Stimulated activated CD4-positive, alpha-beta T cell treated with anti-CD3 and anti-CD28 coated beads, Interleukin-1b, Interleukin-23, amount 100 ng/mL, for 24 hours (primary cell): ENCODE measurements around the gene CKB.

Experiments
- DNase-seq, 4 experiments: peaks; one replicate each; pipeline ENCODE4 v3.0.0-alpha.2; 2020; ENCODE audit warnings: low read depth in 4 of 4, low spot score in 1 of 4

Gene CKB

DNA sequence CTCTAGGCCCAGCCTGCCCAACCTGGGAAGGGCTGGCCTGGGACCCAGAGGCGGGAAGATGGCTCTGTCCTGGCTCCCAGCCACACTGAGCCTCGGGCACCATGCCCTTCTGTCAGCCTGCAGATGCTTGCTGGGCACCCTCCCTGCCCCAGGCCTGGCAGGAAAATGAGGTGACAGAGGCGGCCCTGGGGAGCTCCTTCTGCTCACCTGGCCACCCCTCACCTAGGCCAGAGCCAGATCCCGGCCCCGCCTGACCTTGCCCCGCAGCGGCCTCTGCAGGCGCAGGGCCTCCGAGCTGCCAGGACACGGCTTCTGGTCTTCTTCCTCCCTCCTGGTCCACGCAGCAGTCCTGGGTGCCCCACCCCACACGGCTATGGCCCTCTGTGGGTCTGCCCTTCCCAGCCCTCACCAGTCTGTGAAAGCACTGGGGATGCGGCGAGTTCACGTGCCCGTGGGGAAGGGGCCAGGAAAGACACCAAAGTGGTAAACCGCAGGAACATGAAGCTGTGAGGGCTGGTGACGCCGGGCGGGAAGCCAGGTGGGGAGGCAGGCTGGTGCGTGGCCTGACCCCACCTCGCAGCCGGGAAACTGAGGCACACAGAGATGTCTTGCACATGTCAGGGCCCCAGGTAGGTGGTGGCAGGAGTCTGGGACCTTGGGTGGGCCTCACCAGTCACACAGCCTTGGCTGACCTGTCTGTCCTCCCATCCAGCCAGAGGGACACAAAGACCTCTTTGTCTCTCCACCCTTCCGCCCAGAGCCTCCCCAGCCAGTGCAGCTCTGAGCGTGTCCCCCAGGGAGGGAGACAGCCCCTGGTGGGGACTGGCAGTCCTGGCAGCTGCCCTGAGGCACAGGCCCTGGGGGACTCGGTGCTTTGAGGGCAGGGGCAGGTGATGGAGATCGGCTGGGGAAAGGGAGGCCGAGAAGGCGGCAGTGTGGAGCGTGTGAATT lies 27.0 kb upstream of the CKB start:
- DNase-seq, result no peak

DNA sequence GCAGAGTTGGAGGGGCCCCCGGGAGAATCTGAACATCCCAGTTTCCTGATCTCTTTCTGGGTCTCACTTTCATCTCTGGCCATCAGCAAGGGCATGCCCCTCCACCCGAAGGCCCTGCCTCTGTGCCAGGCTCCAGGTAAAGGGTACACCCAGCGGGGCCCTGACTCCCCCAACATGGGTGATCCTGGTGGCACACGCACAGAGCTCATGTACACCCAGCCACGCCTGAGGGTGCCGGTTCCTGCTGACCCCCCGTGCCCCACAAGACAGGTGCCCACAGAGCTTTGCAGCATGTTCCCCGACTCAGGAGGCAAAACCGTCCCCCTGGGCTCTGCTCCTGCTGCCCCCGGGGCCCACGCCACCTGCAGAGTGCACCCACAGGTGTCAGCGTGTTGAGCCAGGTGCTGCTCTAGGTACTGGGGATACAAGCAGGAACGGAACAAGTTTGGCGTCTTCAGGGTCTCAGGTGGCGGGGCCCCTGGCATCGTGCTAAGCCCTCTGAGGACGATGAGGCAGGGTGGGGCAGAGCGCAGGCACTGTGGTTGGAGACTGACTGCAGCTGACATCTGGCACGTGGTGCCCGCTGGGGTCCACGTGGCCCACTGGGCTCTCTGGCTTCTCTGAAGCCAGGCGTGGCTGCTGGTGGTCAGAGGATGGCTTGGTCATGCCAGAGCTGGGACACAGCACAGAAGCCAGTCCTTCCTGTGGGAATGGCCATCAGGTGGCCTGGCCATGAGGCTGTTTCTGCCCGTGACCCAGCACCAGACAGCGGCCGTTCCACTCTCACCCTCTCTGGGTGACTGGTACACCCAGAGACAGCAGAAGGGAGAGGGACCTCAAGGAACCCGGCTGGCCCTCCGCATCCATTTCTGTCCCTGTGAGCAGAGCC lies 26.1 kb upstream of the CKB start:
- no peak for DNase-seq

DNA sequence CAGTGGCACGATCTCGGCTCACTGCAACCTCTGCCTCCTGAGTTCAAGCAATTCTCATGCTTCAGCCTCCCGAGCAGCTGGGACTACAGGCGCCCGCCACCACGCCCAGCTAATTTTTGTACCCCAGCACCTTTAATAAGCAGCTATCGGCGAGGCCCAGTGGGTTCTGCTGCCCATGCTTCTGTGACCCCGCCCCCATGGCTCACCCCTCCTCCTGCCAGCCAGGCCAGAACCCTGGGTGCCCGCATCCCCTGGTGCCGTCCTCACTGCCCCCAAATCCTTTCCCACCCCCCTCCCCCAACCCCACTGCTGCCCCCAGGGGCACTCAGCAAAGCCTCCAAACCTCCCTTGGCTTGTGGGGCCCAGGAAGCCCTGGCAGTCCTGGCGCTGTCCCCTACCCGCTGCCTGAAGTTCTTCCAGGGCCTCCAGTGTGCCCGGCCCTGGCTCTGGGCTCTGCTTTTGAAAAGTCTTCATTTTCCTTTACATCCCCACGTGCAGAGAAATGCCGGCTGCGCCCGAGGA lies 25.4 kb upstream of the CKB start:
- no peak for DNase-seq

DNA sequence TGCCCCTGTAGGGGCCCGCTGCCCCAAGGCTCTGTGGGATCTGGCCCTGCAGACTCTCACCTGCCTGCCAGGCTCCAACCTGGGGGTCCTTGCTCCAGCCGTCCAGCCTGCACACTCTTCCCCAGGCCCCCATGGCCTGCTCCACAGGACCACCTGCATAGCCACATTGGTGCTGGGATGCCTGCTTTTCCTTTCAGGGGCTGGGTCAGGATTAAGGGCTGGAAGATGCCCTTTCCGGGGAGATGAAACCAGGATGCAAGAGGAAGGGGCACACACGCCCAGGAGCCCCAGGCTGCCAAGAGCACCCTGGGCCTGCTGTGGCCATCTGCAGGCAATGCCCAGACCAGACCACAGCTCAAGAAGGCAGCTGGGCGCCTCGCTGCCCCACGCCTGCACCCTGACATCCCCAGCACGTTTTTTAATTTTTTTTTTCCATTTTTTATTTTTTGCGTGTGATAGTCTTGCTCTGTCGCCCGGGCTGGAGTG lies 24.9 kb upstream of the CKB start:
- no peak for DNase-seq

DNA sequence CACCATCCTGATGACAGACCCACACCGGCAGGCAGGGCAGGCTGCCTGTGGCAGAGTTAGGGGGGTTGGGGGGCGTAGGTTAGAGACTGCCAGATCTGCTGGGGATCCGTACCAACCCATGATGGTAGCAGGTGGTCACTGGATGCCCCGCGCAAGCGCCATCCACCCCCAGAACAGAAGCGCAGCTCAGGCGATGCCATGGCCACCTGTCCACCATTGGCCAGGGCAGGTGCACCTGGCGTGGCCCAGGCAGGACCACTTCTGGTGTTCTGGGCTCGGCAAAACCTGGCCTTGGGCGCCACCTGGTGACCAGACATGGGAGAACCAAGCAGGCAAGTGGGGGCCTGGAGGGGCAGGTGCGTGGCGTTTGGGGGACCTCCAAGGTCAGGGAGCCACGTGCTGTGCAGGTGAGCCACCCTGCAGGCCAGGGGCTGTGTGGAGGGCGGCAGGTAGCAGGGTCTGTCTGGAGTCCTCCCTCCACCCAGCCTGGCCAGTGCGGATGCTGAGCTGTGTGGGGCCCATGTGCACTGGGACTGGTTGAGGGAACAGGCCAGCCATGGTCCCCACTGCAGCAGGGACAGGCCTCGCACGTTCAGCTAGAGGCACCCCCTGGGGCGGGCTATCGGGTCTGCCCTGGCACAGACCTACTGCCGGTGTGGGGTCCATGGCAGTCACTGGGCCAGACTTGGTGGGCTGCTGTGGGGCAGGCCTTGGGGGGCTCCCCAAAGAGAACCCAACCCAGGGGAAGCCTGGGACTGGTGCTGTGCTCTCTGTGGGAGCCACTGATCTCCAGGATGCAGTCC lies 24.2 kb upstream of the CKB start:
- peak; percentile 59 to 68 (median 62) for DNase-seq

DNA sequence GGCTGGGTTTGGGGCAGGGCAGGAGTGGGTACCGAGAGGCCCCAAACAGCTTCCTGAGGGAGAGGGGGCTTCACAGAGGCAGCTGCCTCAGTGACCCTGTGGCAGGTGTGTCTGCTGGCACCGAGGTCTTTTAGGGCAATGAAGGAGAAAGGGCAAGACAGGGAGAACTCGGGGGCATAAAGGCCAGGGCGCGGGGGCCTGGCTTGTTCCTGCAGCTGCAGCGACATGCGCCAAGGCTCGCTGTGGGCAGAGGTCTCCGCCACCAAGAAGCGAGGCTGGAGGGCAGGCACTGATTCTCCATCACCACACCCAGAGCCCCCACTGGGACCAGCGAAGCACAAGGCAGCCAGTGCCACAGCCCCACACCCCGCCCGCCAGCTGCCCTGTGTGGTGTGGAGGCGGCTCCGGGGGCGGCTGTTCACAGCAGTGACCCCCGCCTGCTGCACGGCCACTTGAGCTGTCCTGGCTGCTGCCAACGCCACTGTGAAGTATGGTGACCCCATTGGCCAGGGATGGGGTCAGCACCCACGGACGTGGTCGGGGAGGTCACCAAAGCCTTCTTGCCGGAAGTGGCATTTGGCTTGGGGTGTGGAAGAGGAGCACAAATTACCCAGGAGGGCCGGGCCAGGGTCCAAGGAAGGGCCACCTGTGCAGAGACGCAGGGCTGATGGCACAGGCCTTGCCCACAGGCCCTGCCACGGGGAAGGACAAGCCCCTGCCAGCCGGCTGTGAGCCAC lies 23.5 kb upstream of the CKB start:
- no peak for DNase-seq

DNA sequence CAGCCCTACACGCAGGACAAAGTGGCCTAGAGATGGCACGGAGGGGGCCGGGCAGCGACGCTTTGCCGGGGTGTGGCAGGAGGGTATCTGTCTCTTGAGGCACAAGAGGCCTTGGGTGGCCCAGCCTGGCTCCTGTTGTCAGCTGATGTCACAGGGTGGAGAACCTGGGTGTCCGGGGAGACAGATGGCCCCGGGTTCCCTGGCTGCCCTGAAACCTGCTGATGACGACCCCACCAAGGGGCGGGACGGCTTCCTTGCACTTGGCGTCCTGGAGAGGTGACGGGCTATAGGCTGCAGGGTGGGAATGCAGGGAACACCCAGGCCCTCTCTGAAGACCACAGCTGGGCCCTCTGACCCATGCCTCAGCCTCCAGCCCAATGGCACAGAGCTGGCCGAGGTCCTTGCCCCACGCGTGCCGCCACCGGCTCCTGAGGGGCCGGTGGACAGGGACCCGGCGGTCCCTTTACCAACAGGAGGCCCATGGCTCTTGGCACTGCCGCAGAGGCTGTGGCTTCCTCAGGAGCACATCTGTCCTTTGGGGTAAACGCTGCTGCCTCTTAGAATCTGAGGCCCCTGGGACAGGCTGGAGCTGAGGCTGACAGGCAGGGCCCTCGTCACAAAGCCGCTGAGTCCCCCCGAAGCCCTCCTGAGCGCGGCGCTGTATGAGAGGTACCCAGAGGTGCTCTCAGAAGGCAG lies 22.7 kb upstream of the CKB start:
- no peak for DNase-seq

DNA sequence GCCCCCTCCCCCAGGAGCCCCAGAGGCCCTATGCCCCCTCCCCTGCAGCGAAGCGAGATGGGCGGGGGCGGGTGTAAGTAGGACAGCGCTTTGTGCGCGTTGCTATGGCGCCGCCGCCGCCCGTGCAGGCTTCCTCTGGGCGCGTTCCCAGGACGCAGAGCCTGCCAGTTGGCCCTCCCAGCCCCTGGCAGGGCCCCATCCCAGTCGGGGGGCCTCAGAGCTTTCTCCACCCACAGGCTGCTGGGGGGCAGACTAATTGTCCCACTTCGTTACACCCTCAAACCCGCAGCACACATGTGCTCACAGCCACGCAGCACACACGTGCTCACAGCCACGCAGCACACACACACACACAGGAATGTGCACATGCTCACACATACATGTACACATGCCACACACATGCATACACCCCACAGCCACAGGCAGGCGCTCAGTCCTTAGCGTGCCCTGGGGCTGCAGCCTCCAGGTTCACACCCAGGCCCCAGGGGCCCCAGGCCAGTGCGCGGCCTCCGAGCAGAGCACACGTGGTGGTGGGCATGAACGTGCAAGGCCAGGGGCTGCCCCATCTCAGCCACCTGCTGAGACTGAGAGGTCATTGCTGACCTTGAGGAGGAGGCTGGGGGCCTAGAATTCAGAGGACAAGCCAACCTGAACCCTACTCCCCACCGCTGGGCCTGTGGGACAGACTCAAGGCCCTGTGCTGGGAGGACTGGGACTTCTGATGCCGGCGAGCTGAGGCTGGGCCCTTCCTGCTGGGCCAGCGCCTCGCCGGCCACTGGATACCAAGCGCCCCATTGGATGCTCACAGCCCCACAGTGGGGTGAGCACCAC lies 22.0 kb upstream of the CKB start:
- DNase-seq, result no peak

DNA sequence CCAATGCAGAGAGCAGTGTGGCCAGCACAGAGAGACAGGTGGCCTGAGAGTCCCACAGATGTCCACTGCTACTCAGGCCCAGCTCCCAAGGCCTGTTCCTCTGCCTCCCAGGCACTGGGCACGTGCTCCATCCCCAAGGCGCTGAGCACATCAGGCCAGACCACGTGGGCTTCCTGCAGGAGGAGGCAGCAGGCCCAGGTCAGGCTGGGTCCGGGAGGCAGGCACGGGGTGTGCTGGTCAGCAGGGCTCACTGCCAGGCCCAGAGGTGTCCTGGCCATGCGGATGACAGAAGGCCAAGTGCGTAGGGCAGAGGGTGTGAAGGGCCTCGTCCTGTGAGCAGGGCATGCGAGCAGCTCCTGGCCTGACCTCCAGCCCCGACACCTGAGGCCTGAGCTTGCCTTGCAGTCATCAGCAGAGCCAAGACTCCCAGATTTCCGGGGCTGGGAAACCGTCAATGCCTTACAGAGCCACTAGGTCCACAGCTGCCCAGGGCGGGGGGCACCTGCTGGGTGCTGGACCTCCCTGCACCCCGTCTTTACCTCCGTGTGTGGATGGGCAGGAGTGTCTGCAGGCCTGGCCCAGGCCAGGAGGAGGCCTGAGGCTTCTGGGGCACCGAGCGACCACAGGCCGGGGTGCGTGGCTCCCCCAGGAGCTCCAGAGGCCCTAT lies 21.2 kb upstream of the CKB start:
- no peak for DNase-seq

DNA sequence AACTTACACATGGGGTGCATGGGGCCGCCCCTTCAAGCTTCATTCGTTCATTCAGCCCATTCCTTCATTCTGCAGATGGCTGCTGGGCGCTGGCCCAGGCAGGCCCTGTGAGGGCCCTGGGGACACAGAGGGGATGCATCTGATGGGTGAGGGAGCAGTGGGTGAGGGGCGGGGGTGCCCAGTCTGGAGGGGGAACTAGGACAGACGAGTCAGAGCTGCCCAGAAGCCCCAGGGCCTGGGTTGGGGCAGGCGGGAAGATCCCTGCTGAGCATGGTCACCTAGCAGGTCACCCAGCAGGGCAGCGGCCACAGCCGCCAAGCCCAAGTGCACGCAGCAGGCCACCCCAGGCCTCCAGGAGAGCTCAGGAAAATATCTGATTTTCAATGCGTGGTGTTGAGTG lies 20.5 kb upstream of the CKB start:
- DNase-seq, result no peak

DNA sequence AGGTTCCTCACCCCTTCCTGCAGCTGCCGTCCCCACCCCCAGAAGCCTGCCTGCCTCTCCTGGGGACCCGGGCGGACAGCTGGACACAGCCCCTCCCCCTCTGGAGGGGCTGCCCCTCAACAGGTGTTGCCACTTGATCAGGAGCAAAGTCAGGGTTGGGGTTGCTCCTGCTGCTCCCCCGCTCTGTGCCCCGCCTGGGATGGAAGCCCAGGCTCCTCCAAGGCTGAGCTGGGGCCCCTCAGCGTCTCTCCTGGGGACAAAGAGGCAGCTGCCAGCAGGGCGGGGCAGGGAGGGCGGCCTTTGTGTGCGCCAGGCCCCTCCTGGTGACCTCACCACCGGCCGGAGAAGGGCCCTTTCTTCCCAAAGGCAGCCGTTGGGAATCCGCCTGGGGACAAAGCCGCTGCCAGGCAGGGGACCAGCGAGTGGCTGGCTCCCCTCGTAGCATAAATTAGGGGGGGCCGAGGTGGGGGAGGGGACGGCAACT lies 20.0 kb upstream of the CKB start:
- no peak for DNase-seq

DNA sequence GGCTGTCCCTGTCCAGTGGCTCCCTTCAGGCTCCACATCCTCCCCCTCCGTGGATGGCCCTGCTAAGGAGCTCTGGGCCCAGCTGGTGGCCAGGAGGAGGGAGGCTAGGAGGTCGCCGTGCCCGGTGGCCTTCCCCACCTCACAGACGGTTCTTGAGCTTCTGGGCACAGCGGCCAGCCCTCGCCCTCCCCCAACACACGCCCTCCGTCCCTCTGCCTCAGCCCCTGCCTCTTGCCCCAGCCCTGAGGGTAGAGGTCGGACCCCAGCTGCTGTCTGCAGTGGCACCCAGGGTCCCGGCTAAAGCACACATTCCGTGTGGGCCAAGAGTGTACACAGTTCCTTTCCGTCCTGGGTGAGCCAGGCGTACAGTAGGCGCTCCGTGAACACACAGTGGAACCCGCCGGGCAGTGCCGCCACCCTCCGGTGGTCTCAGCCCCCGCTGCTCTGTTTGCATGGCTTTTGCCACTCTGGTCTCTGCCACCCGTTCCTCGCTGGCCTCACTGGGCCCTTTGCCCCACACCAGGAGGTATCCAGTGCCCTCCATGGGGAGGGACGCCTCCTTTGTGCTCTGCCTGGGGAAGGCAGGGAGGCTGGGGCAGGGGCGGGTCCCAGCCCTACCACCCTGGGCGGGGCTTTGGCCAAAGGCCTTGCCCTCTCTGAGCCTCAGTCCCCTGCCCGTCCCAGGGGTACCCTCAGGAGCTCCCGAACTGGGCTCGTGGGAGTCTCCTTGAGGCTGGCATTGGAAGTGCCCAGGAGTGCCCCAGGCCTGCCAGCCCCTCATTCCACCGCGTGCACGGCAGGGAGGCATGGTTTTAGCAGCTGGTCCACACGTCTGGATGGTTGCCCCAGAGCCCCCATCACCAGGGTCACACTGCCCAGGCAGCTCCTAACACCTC lies 19.3 kb upstream of the CKB start:
- DNase-seq, result no peak

DNA sequence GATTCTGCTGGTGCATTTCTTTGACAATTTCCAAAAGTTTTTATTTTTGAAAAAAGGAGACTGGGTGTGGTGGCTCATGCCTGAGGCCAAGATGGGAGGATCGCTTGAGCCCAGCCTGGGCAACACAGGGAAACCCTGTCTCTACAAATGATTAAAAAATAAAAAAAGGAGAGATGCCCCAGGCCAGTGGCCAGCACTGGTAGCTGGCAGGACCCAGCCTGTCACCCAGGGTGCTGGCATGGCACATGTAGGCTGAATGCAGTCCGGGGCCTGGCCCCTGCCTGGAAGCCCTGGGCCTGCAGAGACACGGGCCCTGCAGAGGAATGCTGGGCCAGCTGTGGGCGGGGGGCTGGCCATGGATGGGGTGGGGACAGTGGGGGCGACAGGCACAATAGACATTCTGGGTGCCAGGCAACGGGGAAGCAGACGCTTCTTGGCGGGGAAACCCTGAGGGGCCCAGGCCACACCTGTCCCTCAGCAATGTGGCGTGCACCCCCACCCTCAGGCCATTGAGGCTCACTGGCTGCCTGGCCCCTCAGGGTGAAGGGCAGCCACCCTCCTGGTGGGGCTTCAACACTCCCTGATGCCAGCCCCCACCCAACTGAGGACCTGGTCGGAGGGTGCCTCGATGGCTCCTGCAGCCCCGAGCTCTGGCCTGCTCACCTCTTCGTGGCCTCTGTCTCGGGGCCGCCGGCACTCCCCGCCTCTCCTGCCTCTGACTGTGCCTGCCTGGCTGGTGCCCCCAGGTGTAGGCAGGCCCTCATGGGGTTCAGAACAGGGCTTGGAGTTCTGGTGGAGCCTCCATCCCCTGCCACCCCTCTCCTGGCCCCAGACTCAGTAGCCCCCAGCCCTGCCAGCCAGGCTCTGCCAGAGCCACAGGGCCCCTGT lies 18.4 kb upstream of the CKB start:
- no peak for DNase-seq

DNA sequence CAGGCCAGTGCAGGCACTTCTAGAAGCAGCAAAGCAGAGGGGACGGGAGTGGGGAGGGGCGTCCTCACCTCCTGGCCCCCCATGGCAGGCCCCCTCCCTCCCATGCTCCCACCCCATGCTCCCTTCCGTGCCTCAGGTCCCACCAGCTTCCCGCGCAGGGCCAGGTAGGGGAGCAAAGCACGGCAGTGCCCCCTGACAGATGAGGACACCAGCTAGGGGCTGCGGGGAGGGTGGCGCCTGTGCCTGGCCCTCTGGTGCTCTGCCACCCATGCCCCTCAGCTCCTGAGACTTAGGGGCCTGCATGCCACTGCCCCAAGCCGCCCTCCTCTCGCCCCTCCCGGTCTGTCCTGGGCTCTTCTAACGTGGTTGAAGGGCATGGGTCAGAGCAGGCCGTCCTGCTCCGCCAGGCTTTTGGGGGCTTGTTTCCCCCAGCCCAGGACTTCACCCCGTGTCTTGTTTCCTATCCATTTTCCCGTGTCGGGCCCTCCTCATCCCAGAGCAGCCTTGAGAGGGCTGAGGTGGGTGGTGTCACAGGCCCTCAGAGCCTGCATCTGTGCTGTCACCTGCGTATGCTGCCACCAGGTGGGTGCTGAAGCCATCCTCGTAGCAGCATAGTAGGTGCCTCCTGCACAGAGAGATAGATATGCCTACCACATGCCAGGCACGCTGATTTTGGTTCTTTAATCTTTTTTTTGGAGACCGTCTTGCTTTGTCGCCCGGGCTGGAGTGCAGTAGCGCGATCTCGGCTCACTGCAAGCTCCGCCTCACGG lies 16.6 kb upstream of the CKB start:
- no peak for DNase-seq
